ENCODE results near the gene ALAS1. TPM values are rescaled to one million over a fixed set of nuclear protein-coding genes. Genes with fewer than 3 reads are reported as not detected.

The ALAS1 gene
- total and polyA plus RNA-seq, 2 of the 13 experiments (the other 11 are each of a cell fraction or from before 2014, with no cell fraction given), result 36.0 to 43.2 TPM

GRCh38 chr3:52177701-52178042, 20.3 kb upstream of the ALAS1 start (continued):
- TF ChIP-seq, protein P1, sequence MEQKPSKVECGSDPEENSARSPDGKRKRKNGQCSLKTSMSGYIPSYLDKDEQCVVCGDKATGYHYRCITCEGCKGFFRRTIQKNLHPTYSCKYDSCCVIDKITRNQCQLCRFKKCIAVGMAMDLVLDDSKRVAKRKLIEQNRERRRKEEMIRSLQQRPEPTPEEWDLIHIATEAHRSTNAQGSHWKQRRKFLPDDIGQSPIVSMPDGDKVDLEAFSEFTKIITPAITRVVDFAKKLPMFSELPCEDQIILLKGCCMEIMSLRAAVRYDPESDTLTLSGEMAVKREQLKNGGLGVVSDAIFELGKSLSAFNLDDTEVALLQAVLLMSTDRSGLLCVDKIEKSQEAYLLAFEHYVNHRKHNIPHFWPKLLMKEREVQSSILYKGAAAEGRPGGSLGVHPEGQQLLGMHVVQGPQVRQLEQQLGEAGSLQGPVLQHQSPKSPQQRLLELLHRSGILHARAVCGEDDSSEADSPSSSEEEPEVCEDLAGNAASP (CRISPR knock-in tag; IDR thresholded peaks at IDR 0.05; ENCODE audit: borderline replicate concordance), result no peak
- no peak for TF ChIP-seq JUND (CRISPR knock-in tag; IDR thresholded peaks at IDR 0.05)
- TF ChIP-seq ZNF414 (CRISPR knock-in tag; IDR thresholded peaks at IDR 0.05), result no peak
- TF ChIP-seq ZNF274 (CRISPR knock-in tag; IDR thresholded peaks at IDR 0.05), result no peak
- TF ChIP-seq, protein P2, sequence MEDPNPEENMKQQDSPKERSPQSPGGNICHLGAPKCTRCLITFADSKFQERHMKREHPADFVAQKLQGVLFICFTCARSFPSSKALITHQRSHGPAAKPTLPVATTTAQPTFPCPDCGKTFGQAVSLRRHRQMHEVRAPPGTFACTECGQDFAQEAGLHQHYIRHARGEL (CRISPR knock-in tag; IDR thresholded peaks at IDR 0.05), result no peak
- no peak for TF ChIP-seq KLF9 (CRISPR knock-in tag; IDR thresholded peaks at IDR 0.05; ENCODE audit: low read depth)
- no peak for TF ChIP-seq SOX13 (IDR thresholded peaks at IDR 0.05)
- no peak for TF ChIP-seq SOX13 (CRISPR knock-in tag; conservative IDR thresholded peaks at IDR 0.05 in 1 of 2, IDR thresholded peaks at IDR 0.05 in 1 of 2)
- no peak for TF ChIP-seq HNRNPUL1 (IDR thresholded peaks at IDR 0.05; ENCODE audit: low read depth, low read length)
- peak; percentile 39; the same call in 1 of the 2 replicates for TF ChIP-seq ZFX (CRISPR knock-in tag; IDR thresholded peaks at IDR 0.05; ENCODE audit: low read depth)
- no peak for TF ChIP-seq KLF15 (CRISPR knock-in tag; IDR thresholded peaks at IDR 0.05; ENCODE audit: borderline replicate concordance)
- no peak for TF ChIP-seq GFI1 (CRISPR knock-in tag; IDR thresholded peaks at IDR 0.05; ENCODE audit: borderline replicate concordance)
- TF ChIP-seq ZNF17 (CRISPR knock-in tag; IDR thresholded peaks at IDR 0.05), result no peak
- TF ChIP-seq, protein P3, sequence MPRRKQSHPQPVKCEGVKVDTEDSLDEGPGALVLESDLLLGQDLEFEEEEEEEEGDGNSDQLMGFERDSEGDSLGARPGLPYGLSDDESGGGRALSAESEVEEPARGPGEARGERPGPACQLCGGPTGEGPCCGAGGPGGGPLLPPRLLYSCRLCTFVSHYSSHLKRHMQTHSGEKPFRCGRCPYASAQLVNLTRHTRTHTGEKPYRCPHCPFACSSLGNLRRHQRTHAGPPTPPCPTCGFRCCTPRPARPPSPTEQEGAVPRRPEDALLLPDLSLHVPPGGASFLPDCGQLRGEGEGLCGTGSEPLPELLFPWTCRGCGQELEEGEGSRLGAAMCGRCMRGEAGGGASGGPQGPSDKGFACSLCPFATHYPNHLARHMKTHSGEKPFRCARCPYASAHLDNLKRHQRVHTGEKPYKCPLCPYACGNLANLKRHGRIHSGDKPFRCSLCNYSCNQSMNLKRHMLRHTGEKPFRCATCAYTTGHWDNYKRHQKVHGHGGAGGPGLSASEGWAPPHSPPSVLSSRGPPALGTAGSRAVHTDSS (CRISPR knock-in tag; conservative IDR thresholded peaks at IDR 0.05), result no peak
- TF ChIP-seq, protein P4, sequence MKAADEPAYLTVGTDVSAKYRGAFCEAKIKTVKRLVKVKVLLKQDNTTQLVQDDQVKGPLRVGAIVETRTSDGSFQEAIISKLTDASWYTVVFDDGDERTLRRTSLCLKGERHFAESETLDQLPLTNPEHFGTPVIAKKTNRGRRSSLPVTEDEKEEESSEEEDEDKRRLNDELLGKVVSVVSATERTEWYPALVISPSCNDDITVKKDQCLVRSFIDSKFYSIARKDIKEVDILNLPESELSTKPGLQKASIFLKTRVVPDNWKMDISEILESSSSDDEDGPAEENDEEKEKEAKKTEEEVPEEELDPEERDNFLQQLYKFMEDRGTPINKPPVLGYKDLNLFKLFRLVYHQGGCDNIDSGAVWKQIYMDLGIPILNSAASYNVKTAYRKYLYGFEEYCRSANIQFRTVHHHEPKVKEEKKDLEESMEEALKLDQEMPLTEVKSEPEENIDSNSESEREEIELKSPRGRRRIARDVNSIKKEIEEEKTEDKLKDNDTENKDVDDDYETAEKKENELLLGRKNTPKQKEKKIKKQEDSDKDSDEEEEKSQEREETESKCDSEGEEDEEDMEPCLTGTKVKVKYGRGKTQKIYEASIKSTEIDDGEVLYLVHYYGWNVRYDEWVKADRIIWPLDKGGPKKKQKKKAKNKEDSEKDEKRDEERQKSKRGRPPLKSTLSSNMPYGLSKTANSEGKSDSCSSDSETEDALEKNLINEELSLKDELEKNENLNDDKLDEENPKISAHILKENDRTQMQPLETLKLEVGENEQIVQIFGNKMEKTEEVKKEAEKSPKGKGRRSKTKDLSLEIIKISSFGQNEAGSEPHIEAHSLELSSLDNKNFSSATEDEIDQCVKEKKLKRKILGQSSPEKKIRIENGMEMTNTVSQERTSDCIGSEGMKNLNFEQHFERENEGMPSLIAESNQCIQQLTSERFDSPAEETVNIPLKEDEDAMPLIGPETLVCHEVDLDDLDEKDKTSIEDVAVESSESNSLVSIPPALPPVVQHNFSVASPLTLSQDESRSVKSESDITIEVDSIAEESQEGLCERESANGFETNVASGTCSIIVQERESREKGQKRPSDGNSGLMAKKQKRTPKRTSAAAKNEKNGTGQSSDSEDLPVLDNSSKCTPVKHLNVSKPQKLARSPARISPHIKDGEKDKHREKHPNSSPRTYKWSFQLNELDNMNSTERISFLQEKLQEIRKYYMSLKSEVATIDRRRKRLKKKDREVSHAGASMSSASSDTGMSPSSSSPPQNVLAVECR (CRISPR knock-in tag; IDR thresholded peaks at IDR 0.05; ENCODE audit: borderline replicate concordance), result no peak
- 0 out of 2 replicates have a peak, but pooled peaks have one; percentile 5 for TF ChIP-seq ZNF629 (CRISPR knock-in tag; conservative IDR thresholded peaks at IDR 0.05)
- TF ChIP-seq, protein P5, sequence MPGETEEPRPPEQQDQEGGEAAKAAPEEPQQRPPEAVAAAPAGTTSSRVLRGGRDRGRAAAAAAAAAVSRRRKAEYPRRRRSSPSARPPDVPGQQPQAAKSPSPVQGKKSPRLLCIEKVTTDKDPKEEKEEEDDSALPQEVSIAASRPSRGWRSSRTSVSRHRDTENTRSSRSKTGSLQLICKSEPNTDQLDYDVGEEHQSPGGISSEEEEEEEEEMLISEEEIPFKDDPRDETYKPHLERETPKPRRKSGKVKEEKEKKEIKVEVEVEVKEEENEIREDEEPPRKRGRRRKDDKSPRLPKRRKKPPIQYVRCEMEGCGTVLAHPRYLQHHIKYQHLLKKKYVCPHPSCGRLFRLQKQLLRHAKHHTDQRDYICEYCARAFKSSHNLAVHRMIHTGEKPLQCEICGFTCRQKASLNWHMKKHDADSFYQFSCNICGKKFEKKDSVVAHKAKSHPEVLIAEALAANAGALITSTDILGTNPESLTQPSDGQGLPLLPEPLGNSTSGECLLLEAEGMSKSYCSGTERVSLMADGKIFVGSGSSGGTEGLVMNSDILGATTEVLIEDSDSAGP (CRISPR knock-in tag; IDR thresholded peaks at IDR 0.05; ENCODE audit: borderline replicate concordance), result peak; percentile 0; the same call in 1 of the 2 replicates
- TF ChIP-seq ZNF790 (CRISPR knock-in tag; IDR thresholded peaks at IDR 0.05; ENCODE audit: borderline replicate concordance), result no peak
- TF ChIP-seq RORA (CRISPR knock-in tag; IDR thresholded peaks at IDR 0.05), result no peak
- no peak for TF ChIP-seq CBX5 (CRISPR knock-in tag; IDR thresholded peaks at IDR 0.05; ENCODE audit: borderline replicate concordance)

Measured in HepG2 (cell line).